Ascending aorta (tissue), 2 donors: ENCODE data around the gene TRPM6. TPM values are rescaled to one million over a fixed set of nuclear protein-coding genes. Genes with fewer than 3 reads are reported as not detected.

Experiments used
- DNase-seq, 2 donors: peaks; one replicate each; pipeline ENCODE4 v3.0.0-alpha.2; 2019; ENCODE audit warnings: low spot score in 2 of 2
- H3K27ac ChIP-seq, 2 donors: fragments of 200-600 bp; sonication (generic); one replicate each; pipeline ENCODE4 v1.5.1; 2016 to 2017; ENCODE audit warnings: mild to moderate bottlenecking in 1 of 2
- H3K27me3 ChIP-seq: fragments of 200-600 bp; sonication (generic); one replicate; pipeline ENCODE4 v1.5.1; 2017
- H3K36me3 ChIP-seq, 2 donors: fragments of 200-600 bp; sonication (generic); one replicate each; pipeline ENCODE4 v1.5.1; 2016
- H3K4me1 ChIP-seq, 2 donors: fragments of 200-600 bp; sonication (generic); one replicate each; pipeline ENCODE4 v1.5.1; 2016 to 2017; ENCODE audit warnings: mild to moderate bottlenecking in 1 of 2
- H3K4me3 ChIP-seq, 2 donors: fragments of 200-600 bp; sonication (generic); one replicate each; pipeline ENCODE4 v1.5.1; 2016 to 2017; ENCODE audit warnings: mild to moderate bottlenecking in 1 of 2
- H3K9me3 ChIP-seq, 2 donors: fragments of 200-600 bp; sonication (generic); one replicate each; pipeline ENCODE4 v1.5.1; 2016
- intact Hi-C: fragments of 100-400 bp; cut with DNase I; formaldehyde crosslinking; loops from one replicate; pipeline ENCODE4 v1.15.1; 2023
- total RNA-seq: library from RNA; depleted of rRNA; stranded (reverse); fragments of >200 nt; gene quantifications from one replicate; pipeline ENCODE4 v1.1.0, GENCODE V29; 2016
- TF ChIP-seq, protein P1 (sequence below), 3 experiments: fragments of 200-600 bp in 2 of 3; fragments of 450-650 bp in 1 of 3; sonication (generic) in 2 of 3; IDR thresholded peaks; one replicate each; pipeline ENCODE4 v1.5.1; 2016 to 2019; ENCODE audit warnings: antibody characterized with exemption in 3 of 3, mild to moderate bottlenecking in 1 of 3, moderate library complexity in 1 of 3

The TRPM6 gene
- total RNA-seq, 1 donor from 2014 or later = 0.96 TPM

DNA sequence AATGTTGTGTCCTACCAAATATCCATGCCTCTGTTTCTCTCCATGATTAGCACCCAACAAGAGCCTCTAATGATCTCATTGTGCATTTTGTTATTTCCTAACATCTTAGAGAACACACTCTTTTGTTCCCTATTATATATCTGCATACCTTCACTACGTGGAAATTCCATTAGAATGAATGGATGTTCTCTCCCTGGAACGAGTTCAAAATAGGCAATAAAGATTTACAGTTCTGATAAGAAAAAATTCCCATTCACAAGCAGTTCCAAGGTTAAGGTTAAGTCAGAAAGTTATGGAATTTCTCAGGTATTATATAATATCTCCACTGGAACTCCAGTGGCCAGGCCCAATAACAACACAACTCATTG, 83.7 kb downstream of the TRPM6 start:
- no peak for DNase-seq
- no peaks in the 10 kb centered on the region for H3K36me3 ChIP-seq
- intact Hi-C loops = no loop called here
- H3K27me3 ChIP-seq = no peaks in the 10 kb centered on the region
- no peak overlapping the region for H3K27ac ChIP-seq
- H3K4me3 ChIP-seq = no peak overlapping the region
- no peaks in the 10 kb centered on the region for H3K4me1 ChIP-seq
- no peaks in the 10 kb centered on the region for H3K9me3 ChIP-seq
- TF ChIP-seq, protein P1, sequence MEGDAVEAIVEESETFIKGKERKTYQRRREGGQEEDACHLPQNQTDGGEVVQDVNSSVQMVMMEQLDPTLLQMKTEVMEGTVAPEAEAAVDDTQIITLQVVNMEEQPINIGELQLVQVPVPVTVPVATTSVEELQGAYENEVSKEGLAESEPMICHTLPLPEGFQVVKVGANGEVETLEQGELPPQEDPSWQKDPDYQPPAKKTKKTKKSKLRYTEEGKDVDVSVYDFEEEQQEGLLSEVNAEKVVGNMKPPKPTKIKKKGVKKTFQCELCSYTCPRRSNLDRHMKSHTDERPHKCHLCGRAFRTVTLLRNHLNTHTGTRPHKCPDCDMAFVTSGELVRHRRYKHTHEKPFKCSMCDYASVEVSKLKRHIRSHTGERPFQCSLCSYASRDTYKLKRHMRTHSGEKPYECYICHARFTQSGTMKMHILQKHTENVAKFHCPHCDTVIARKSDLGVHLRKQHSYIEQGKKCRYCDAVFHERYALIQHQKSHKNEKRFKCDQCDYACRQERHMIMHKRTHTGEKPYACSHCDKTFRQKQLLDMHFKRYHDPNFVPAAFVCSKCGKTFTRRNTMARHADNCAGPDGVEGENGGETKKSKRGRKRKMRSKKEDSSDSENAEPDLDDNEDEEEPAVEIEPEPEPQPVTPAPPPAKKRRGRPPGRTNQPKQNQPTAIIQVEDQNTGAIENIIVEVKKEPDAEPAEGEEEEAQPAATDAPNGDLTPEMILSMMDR (IDR thresholded peaks at IDR 0.05) = no peak

DNA sequence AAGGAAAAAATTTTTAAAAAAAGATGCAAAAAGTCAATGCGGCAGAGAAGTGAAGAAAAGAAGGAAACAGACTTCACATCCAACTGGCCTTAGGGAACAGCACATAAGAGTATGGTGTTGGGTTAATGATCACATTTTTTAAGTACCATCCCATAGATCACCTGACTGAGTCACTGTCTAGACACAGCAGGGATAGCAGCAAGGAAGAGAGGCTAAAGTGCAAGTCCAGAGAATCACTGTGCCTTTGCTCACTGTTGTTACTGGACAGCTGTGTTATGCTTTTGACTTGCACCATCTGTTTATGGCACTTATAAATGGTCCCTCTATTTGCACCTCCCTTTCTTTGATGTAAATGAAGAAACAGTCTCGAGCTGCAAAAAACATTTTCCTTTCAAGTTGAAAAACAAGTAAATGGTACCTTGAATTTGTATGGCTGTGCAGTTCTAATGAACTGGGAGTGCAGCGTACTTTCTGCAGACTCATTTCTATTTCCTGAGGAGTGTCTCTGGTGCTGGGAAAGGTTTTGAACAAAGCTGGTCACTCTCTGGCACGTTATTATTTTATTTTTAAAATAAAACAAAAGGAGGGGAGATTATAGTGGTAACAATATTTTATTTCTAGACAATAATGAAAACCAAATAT, 84.2 kb downstream of the TRPM6 start:
- no peaks in the 10 kb centered on the region for H3K36me3 ChIP-seq
- no peaks in the 10 kb centered on the region for H3K4me1 ChIP-seq
- no peaks in the 10 kb centered on the region for H3K9me3 ChIP-seq
- intact Hi-C loops = no loop called here
- no peak overlapping the region for H3K4me3 ChIP-seq
- no peak overlapping the region for H3K27ac ChIP-seq
- no peaks in the 10 kb centered on the region for H3K27me3 ChIP-seq
- DNase-seq = no peak
- TF ChIP-seq, protein P1 (IDR thresholded peaks at IDR 0.05) = no peak

DNA sequence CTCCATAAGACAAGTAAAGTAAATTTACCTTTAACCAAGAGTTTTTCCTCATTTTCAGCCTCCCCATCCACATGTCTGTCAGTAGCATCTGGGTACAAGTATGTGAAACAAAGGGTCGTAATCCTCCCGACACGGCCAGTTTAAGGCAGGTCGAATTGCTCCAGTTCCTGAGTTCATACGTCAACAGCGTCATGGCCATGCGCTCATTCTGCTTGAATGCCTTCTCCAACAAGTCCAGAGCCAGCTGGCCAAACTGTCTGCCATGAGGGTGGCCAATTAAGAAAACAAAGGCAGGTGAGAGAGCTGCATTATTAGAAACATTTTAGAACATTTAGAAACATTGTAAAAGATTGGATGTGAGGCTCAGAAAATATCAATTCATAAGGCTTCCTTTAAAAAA, 87.5 kb downstream of the TRPM6 start:
- TF ChIP-seq, protein P1 (IDR thresholded peaks at IDR 0.05) = no peak
- no peaks in the 10 kb centered on the region for H3K9me3 ChIP-seq
- H3K4me1 ChIP-seq = no peaks in the 10 kb centered on the region
- H3K36me3 ChIP-seq = no peaks in the 10 kb centered on the region
- H3K4me3 ChIP-seq = no peak overlapping the region
- no peaks in the 10 kb centered on the region for H3K27me3 ChIP-seq
- no peak for DNase-seq
- no peak overlapping the region for H3K27ac ChIP-seq
- intact Hi-C loops = no loop called here

DNA sequence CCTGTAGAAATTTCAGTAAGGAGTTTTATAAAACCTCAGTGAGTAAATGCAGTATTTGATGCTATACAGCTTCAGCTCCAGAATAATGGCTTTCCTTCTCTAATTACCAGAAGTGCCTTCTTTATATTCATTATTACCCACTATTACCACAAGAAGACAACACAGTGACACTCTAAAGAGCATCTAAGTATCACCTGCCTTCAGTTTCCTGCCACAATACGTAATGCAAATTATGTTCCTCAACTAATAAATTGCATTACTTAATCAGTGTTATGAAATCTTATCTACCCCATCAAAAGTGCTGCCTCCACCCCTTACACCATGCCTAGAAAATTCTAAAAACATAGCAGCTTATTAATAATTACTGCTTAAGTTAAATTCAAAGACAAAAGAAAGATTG, 91.9 kb downstream of the TRPM6 start:
- intact Hi-C loops = no loop called here

DNA sequence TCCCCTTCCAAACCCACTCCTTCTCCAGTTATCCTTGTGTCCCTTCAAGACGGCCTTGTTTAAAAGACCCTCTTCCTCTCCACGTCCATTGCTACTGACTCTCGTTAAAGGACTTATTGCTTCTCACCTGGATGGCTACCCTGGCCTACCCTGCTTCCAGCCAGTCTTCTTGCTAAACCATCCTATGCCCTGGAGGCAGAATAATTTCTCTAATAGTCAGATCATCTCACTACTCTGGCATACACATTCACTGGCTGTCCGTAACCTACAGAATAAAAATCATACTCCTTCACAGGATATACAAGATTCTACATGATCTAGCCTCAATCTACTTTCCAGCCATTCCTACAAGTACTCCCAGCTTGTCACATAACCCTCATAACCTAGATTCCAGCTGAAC, 92.6 kb downstream of the TRPM6 start:
- no peaks in the 10 kb centered on the region for H3K4me1 ChIP-seq
- no peak overlapping the region for H3K4me3 ChIP-seq
- no peak for DNase-seq
- H3K27ac ChIP-seq = no peak overlapping the region
- intact Hi-C loops = no loop called here
- TF ChIP-seq, protein P1 (IDR thresholded peaks at IDR 0.05) = no peak
- H3K9me3 ChIP-seq = no peaks in the 10 kb centered on the region
- no peaks in the 10 kb centered on the region for H3K36me3 ChIP-seq
- no peaks in the 10 kb centered on the region for H3K27me3 ChIP-seq

More for the DNA sequence above, 91.9 kb downstream of the TRPM6 start:
- TF ChIP-seq, protein P1 (IDR thresholded peaks at IDR 0.05) = no peak
- no peaks in the 10 kb centered on the region for H3K36me3 ChIP-seq
- no peak overlapping the region for H3K4me3 ChIP-seq
- H3K27ac ChIP-seq = no peak overlapping the region
- no peaks in the 10 kb centered on the region for H3K27me3 ChIP-seq
- no peaks in the 10 kb centered on the region for H3K4me1 ChIP-seq
- H3K9me3 ChIP-seq = no peaks in the 10 kb centered on the region
- no peak for DNase-seq

DNA sequence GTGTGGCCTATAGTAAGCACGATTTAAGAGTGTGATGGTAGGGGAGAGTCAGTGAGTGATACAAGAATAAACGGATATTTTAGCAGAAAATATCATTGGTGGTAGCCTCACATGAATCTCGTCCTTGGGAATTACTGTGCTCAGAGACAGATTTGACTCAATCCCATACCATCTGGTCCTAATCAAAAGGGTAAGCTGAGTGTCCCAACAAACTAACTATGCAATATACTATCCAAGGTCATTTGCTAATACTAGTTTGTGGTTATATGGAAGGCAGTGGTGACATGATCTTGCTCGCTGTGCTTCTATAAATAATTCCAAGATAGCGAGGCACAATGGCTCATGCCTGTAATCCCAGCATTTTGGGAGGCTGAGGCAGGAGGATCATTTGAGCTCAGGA, 103.2 kb downstream of the TRPM6 start:
- no peaks in the 10 kb centered on the region for H3K4me1 ChIP-seq
- no peaks in the 10 kb centered on the region for H3K36me3 ChIP-seq
- no peaks in the 10 kb centered on the region for H3K27me3 ChIP-seq
- no peak for DNase-seq
- H3K4me3 ChIP-seq = no peak overlapping the region
- TF ChIP-seq, protein P1 (IDR thresholded peaks at IDR 0.05) = no peak
- no peaks in the 10 kb centered on the region for H3K9me3 ChIP-seq
- intact Hi-C loops = no loop called here
- H3K27ac ChIP-seq = no peak overlapping the region
